HL-60/S4 treated with phorbol 12-myristate 13-acetate at 8.2 ng/mL for 4 days and 3 days (cell line): ENCODE data around the gene ERCC8.
"Not testable (repeated sequence)": the region's sequence is repeated elsewhere in the genome, so short reads cannot be mapped to it uniquely, and the experiment has no call there.

Source experiments
- in situ Hi-C: fragments of 300-500 bp; cut with MboI; formaldehyde crosslinking; loops from 2 replicates; pipeline ENCODE4 v1.15.0; 2022; ENCODE audit warnings: low sequenced_read_pairs

Gene ERCC8

DNA sequence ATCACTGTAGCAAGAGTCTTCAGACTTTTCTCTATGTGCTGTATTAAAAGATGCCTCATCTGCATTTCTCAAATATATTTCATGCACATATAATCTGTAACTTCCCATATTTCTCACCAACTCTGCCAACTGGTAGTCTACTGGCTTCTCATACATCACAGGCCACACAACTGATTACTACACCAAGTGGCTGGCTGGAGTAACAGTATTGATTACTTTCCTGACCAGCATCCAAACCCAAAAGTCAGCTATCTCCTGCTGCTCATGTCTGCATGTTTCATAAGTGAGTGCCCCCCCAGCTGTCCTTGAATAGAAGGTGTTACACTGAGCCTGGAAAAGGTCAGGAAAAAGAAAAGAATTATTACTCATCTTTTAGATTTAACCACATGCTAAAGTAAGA is 17.4 kb downstream of the ERCC8 start:
- in situ Hi-C loops: no loop called here

- in situ Hi-C loops: no loop called here
Measured at GRCh38 chr5:60918466-60918865, 26.4 kb downstream of the ERCC8 start.

DNA sequence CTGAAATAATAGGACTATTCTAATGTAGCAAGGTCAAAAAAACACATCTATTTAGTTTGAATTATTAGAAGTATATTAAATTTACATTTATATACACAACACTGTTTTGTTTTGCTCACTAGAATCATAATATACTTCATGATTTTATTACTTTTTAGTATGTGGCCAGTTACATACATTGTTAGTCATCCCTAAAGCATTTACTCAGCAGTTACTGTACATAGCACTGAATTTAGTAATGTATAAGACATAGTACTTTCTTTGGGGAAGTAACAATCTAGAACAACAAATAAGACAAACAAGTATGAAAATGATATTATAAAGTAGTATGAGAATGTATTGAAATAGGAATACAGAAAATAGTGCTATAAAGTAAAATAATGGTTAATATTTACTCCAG is 28.2 kb downstream of the ERCC8 start:
- in situ Hi-C loops: no loop called here

DNA sequence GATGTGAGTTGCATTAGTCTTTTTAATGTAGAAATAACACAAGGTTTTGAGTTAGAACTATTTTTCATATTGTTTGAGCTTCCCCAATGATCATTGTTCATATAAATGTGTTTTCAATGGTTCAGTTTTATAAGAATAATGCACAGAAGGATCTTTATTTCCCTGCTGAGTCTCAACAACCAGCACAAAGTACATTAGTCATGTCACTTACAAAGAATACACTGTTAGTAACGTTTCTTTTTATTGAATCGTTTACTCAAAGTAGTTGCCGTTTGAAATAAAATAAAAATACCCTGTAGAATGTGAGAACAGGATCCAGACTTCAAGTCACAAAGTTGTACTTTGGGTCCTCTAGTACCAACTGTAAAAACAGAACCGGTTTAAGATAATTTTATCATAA is 41.5 kb downstream of the ERCC8 start:
- in situ Hi-C loops: no loop called here

DNA sequence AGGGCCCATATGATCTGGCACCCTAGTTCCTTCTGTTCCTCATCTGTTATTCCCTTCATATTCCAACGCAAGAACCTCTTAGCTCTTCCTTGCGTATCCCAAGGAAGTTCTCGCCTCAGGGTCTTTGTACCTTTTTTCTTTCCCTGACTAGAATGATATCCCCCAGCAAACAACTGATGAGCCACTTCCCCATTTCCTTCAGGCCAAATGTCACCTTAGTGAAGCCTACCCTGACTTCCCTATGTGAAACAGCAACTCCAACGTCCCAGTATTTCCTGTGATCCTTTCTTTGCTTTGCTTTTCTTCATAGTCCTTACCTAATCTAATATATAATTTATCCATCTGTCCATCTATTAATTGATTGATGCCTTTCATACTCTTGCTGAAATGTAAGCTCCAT is 47.9 kb downstream of the ERCC8 start:
- in situ Hi-C loops: no loop called here

GRCh38 chr5:60893521-60893920 is 51.3 kb downstream of the ERCC8 start:
- in situ Hi-C loops: no loop called here

DNA sequence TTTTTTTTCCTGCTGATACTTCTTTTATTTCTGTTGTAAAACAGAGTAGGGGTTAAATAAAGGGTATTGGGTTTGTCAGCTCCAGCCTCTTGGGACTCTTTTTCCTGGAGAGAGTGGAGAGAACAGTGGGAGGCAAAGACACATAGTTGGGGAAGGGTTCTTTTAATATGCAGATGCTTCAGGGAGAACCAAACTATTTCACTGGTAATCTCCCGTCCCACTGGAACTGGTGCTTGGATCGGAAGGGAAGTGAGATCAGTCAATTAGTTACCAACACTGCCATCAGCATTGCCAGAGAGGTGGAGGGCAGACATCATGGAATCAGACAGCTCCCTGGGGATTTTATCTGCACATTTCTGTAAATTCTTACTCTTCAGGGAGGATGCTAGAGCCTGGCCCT is 53.2 kb downstream of the ERCC8 start:
- in situ Hi-C loops: no loop called here

DNA sequence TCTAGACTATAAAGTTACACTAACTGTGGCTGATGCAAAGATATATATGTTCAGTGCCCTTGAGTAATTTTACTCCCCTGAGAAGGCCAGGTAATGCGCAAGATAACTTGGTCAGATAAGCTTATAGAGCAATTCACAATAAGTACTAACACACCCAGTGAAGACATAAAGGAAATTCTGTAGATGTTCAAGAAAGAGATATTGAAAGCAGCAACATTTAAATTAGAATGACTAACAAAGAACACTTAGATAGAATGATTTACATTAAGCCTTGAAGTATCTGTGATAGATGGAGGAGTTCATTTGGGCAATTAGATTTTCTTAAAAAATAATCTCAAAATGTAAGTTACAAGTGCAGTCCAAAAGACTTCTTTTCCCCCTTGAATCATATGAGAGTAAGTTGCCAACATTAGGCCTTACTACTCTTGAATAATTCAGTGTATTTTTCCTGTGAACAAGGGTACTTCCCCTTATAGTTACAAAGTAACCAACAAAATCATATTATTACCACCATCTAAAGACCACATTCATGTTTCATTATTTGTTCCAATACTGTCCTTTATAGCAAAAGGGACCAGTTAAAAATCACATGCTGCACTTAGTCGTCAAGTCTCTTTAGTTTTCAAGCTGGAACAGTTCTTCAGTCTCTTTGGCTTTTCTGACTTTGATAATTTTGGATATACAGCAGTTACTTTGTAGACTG is 56.4 kb downstream of the ERCC8 start:
- in situ Hi-C loops: no loop called here

- in situ Hi-C loops: no loop called here
Measured at GRCh38 chr5:60887746-60888145, 57.1 kb downstream of the ERCC8 start.

GRCh38 chr5:60887096-60887495 is 57.8 kb downstream of the ERCC8 start:
- in situ Hi-C loops: no loop called here

GRCh38 chr5:60886158-60886557 is 58.7 kb downstream of the ERCC8 start:
- in situ Hi-C loops: no loop called here

GRCh38 chr5:60883229-60883628 is 61.6 kb downstream of the ERCC8 start:
- in situ Hi-C loops: no loop called here

GRCh38 chr5:60872892-60873291 is 72.0 kb downstream of the ERCC8 start:
- in situ Hi-C loops: no loop called here

DNA sequence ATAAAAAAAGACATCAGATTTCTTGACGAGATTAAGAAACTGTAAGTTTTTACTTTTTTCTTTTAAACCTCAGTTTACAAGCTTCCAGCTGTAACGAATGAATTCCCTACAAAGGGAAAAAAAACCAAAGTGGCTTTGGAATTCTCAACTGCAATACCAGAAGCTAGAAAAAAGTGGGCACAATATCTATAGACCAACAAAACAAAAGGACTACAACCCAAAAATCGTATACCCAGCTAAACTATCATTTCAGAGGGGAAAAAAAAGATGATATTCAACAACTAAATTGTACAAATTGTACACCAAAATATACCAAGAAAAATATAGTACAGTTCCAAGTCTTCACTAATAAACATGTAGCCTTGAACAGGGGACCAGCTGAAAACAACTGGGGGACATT is 74.0 kb downstream of the ERCC8 start:
- in situ Hi-C loops: no loop called here

GRCh38 chr5:60860572-60860971 is 84.3 kb downstream of the ERCC8 start:
- in situ Hi-C loops: not testable (repeated sequence)

- in situ Hi-C loops: no loop called here
Measured at GRCh38 chr5:60856066-60856465, 88.8 kb downstream of the ERCC8 start.

DNA sequence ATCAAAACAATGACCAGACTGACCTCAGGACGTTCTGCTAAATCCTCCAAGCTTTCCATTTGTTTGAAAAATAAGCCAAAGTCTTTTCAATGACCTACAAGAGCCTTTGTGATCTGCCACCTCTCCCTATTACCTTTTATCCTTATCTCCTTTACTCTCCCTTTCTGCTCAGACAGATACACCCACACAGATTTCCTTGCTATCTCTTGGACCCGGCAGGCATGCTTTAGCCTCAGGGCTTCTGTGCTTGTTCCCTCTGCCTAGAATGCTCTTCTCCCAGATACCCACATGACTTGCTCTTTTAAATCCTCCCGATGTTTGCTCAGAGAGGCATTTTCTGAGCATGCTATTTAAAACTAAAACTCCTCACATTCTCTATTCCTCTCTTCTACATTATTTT is 91.9 kb downstream of the ERCC8 start:
- in situ Hi-C loops: no loop called here

DNA sequence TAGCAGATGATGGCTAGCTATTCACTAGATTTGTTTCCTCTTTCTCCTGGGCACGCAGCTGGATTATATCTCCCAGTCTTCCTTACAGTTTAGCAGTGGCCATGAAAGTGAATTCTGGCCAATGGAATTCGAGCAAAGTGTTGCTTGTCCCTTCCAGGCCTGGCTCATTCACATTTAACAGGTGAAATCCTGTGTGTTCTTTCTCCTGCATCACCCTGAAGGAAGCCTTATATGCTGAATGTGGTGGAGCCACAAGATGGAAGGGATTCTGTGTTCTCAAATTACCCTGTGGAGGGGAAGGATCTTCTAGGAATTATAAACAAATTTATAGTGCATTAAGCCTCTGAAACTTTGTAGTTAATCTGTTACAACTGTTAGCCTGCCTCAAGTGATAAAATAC is 92.6 kb downstream of the ERCC8 start:
- in situ Hi-C loops: no loop called here

DNA sequence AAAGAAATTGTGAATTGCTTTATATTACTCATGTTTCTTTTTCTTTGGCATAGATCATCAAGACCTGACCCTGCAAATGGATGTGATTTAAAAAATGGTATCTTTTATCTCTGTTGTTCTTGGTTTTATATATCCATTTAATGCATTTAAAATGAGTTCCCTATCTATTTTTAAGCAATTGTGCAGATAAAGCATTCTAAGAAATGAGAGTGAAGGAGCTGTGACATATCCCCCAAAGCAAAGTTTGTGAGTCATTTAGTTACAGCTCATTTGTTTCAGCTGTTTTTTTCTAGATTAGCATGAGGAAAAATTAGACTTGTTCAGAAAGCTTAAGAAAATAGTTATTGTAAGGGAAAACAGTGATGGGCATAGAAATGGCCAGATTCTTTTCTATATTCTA is 93.2 kb downstream of the ERCC8 start:
- in situ Hi-C loops: no loop called here

DNA sequence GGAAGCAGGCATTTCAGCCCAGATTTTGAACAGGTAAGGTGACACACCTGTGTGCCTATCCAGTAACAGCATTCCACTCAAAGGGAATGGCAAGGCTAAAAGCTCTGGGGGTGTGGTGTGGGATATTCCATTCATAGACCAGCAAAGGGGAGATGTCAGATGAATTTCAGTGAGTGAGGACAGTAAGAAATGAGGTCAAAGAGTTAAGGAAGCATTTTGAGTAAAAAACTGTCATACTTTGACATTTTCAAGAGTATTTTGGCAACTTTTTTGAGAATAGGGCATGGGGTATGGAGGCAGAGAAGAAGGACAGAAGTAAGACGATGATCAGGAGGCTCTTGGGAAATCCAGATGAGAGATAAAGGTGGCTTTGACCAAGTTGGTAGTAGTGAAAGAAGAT is 98.6 kb downstream of the ERCC8 start:
- in situ Hi-C loops: no loop called here

GRCh38 chr5:60843936-60844905 is 100.6 kb downstream of the ERCC8 start, which contains the start of gene ELOVL7:
TSS of gene ELOVL7 (minus strand) at chr5:60844269. CDS start at chr5:60787397, 56,872 bp downstream.
- in situ Hi-C loops: no loop called here

DNA sequence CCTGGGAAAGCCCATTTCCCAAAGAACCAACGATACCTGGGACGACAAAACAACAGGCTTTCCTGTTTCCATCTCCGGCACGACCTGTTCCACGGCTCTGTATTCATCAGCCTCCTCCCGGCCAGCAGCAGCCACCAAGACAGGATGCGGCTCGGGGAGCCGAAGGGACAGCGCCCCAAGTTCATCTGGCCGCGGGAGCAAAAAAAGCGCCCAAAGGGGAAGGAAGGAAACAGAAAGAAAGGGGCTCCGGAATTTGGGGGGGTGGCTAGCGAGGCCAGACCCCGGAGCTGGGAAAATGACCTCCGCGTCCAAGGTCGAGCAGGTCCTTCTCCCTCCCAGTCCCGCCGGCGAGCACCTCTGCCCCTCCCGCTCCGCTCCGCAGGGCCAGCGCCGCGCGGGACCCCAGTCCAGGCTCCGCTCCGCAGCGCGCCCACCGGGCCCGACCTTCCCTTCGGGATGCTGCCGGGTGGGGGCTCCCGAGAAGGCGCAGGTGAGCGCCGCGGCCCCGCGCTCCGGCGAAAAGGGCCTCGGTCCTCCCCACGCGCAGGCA is 101.4 kb downstream of the ERCC8 start:
- in situ Hi-C loops: no loop called here
